DND-41 (cell line): ENCODE measurements around the gene PELI2.

ENCODE experiments used
- ATAC-seq: fragments of 200-7000 bp; cut with Tn5 transposase; 3 replicates; pipeline ENCODE4 v1.9.1; 2021; ENCODE audit warnings: low read depth; ENCODE audit not compliant: insufficient read depth
- DNase-seq: peaks from one replicate; pipeline ENCODE4 v3.0.0-alpha.2; 2020
- H2AFZ ChIP-seq: 2 replicates; pipeline ENCODE4 v1.6.0; 2012; ENCODE audit warnings: low read depth, low read length
- H3K27ac ChIP-seq: 2 replicates; pipeline ENCODE4 v1.5.1; 2012; ENCODE audit warnings: low read length, inconsistent platforms
- H3K27me3 ChIP-seq: fragments of 200-600 bp; sonication (generic); 2 replicates; pipeline ENCODE4 v1.6.0; 2012; ENCODE audit warnings: low read length, mild to moderate bottlenecking, inconsistent platforms; ENCODE audit not compliant: insufficient read depth, poor library complexity
- H3K36me3 ChIP-seq: 2 replicates; pipeline ENCODE4 v1.5.1; 2012; ENCODE audit warnings: low read length, inconsistent platforms; ENCODE audit not compliant: insufficient read depth
- H3K4me1 ChIP-seq: 2 replicates; pipeline ENCODE4 v1.5.1; 2012; ENCODE audit warnings: mild to moderate bottlenecking, low read length; ENCODE audit not compliant: insufficient read depth
- H3K4me2 ChIP-seq: 2 replicates; pipeline ENCODE4 v1.6.0; 2012; ENCODE audit warnings: mild to moderate bottlenecking, moderate library complexity, low read length, inconsistent platforms; ENCODE audit not compliant: insufficient read depth
- H3K4me3 ChIP-seq, 2 experiments: fragments of 200-600 bp in 1 of 2; shearing (Covaris generic) in 1 of 2; 2 replicates each; pipeline ENCODE4 v1.5.1; 2012 to 2016; ENCODE audit warnings: inconsistent platforms in 2 of 2, low read length in 2 of 2, mild to moderate bottlenecking in 2 of 2, low read depth in 1 of 2, moderate library complexity in 1 of 2
- H3K79me2 ChIP-seq: 2 replicates; pipeline ENCODE4 v1.6.0; 2012; ENCODE audit warnings: low read length, inconsistent platforms; ENCODE audit not compliant: insufficient read depth
- H3K9ac ChIP-seq: 2 replicates; pipeline ENCODE4 v1.6.0; 2012; ENCODE audit warnings: low read depth, mild to moderate bottlenecking, inconsistent platforms, low read length, moderate library complexity
- H3K9me3 ChIP-seq: 2 replicates; pipeline ENCODE4 v1.5.1; 2012; ENCODE audit warnings: low read length, moderate library complexity, mild to moderate bottlenecking, inconsistent platforms; ENCODE audit not compliant: insufficient read depth, severe bottlenecking
- H4K20me1 ChIP-seq: 2 replicates; pipeline ENCODE4 v1.6.0; 2012; ENCODE audit warnings: low read length; ENCODE audit not compliant: insufficient read depth
- CTCF ChIP-seq: IDR thresholded peaks from 2 replicates; pipeline ENCODE4 v1.5.1; 2012; ENCODE audit warnings: borderline replicate concordance, low read length, moderate library complexity, mild to moderate bottlenecking; ENCODE audit not compliant: poor library complexity, severe bottlenecking; ENCODE audit errors: extremely low read depth
- EZH2 ChIP-seq: IDR thresholded peaks from 3 replicates; pipeline ENCODE4 v1.6.1; 2012; ENCODE audit warnings: borderline replicate concordance, low read depth, mild to moderate bottlenecking, moderate library complexity, low read length, inconsistent platforms; ENCODE audit not compliant: severe bottlenecking

The PELI2 gene

DNA sequence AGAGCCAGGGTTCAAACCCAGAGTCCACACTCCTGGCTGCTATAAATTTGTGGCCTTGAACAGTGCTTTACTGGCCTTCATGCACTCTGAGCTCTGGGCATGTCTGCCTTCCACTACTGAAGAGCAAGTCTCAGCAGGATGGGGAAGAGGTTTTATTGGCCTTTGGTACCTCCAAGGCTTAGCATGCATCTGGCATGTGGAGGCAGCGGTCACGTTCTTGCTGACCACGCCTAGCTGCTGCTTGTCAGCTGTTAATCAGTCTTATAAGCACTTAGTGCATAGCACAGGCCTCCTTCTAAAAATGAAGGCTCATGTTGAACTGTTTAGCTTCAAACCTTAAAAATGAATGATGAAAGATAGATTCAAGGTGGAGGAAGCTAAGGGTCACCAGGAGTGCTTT is 177.5 kb downstream of the PELI2 start:
- H3K79me2 ChIP-seq = peaks cover 11% of the 10 kb centered on the region
- peaks cover 81% of the 10 kb centered on the region for H3K36me3 ChIP-seq
- ATAC-seq = no peak

GRCh38 chr14:56297449-56297848 is 179.2 kb downstream of the PELI2 start:
- no peak overlapping the region for H3K27ac ChIP-seq
- H3K4me3 ChIP-seq = no peak overlapping the region
- peaks cover 70% of the 10 kb centered on the region for H3K36me3 ChIP-seq
- no peak overlapping the region for H3K9ac ChIP-seq
- H3K79me2 ChIP-seq = peaks cover 8% of the 10 kb centered on the region
- TF ChIP-seq CTCF (no peak), EZH2 (no peak)
- H2AFZ ChIP-seq = no peak overlapping the region
- H3K9me3 ChIP-seq = no peaks in the 10 kb centered on the region
- H3K27me3 ChIP-seq = no peaks in the 10 kb centered on the region
- H3K4me2 ChIP-seq = no peak overlapping the region
- peaks cover 4% of the 10 kb centered on the region; the same call in 1 of the 2 replicates for H4K20me1 ChIP-seq
- DNase-seq (no peak), ATAC-seq (no peak)
- no peaks in the 10 kb centered on the region for H3K4me1 ChIP-seq

More for the DNA sequence above, 177.5 kb downstream of the PELI2 start:
- H3K9ac ChIP-seq = no peak overlapping the region
- no peak overlapping the region for H3K27ac ChIP-seq
- no peak overlapping the region for H3K4me2 ChIP-seq
- TF ChIP-seq CTCF (no peak), EZH2 (no peak)
- peaks cover 4% of the 10 kb centered on the region; the same call in 1 of the 2 replicates for H4K20me1 ChIP-seq
- no peaks in the 10 kb centered on the region for H3K27me3 ChIP-seq
- H3K4me1 ChIP-seq = no peaks in the 10 kb centered on the region
- DNase-seq = no peak
- no peak overlapping the region for H2AFZ ChIP-seq
- H3K4me3 ChIP-seq = no peak overlapping the region
- no peaks in the 10 kb centered on the region for H3K9me3 ChIP-seq

DNA sequence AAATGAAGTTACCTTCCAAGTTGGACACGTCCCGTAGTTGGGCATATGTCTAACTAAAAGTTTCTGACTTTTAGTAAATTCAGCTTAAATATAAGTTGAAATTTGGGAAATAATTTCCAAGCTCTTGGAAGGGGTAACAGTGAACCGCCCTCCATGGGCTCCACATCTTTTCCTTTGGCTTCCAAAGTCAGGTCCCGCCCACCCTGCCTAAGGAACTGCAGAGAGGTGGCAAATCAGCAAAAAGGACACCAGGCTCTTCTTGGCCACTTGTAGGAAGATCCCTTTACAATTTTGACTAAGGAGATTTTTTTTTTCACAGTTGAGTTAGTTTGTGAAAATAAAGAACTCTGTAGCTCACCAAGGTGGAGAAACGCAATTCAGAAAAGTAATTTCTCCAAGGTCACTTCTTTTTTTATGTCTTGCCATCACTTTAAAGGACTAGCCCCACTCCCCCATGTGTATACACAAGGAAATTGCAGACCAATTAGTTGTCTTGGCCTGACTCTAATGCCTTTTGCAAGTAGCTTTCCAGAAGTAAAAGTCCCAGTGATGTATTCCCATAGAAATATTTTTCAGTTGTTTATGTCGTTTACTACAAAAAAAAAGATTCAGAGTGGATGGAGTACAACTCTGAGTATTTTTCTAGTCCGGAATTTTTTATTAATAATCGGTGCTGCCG is 181.2 kb downstream of the PELI2 start:
- Histone ChIP-seq H3K9ac (no peak overlapping the region), H4K20me1 (0 out of 2 replicates have a peak, but pooled peaks cover 4% of the 10 kb centered on the region), H3K27me3 (no peaks in the 10 kb centered on the region), H3K27ac (no peak overlapping the region), H3K4me1 (no peaks in the 10 kb centered on the region), H3K4me2 (no peak overlapping the region), H3K36me3 (peaks cover 54% of the 10 kb centered on the region), H2AFZ (no peak overlapping the region), H3K4me3 (no peak overlapping the region), H3K9me3 (no peaks in the 10 kb centered on the region), H3K79me2 (peaks cover 4% of the 10 kb centered on the region)
- TF ChIP-seq CTCF = no peak
- no peak for TF ChIP-seq EZH2
- DNase-seq = no peak
- ATAC-seq = no peak
